Activated T-helper 1 cell treated with anti-CD3 and anti-CD28 coated beads, Interleukin-12 subunit alpha, Interleukin-12 subunit beta, Interleukin-2, Interleukin-4 antibody, amounts not matched to agents 30 ng/mL and 10 ng/mL and 1 ng/mL, durations not matched to agents 14 hours and 24 hours and 36 hours (primary cell): ENCODE results near the gene KIF3A. TPM values are rescaled to one million over a fixed set of nuclear protein-coding genes. Genes with fewer than 3 reads are reported as not detected.
"Not testable (repeated sequence)": the region's sequence is repeated elsewhere in the genome, so short reads cannot be mapped to it uniquely, and the experiment has no call there.

Source experiments
- DNase-seq: peaks from one replicate; pipeline ENCODE4 v3.0.0; 2021; ENCODE audit warnings: low spot score
- H3K27ac Mint-ChIP-seq: one replicate; pipeline ENCODE4 v1.8.0; 2021; ENCODE audit warnings: mild to moderate bottlenecking, mixed read lengths
- H3K27me3 Mint-ChIP-seq: one replicate; pipeline ENCODE4 v1.8.0; 2022; ENCODE audit warnings: mild to moderate bottlenecking, moderate library complexity, mixed read lengths; ENCODE audit not compliant: insufficient read depth
- H3K36me3 Mint-ChIP-seq: one replicate; pipeline ENCODE4 v1.8.0; 2021; ENCODE audit warnings: low read depth, mixed read lengths
- H3K4me1 Mint-ChIP-seq: one replicate; pipeline ENCODE4 v1.8.0; 2021; ENCODE audit warnings: low read depth, mixed read lengths
- H3K4me3 Mint-ChIP-seq: one replicate; pipeline ENCODE4 v1.8.0; 2021; ENCODE audit warnings: mild to moderate bottlenecking, moderate library complexity, mixed read lengths
- H3K9me3 Mint-ChIP-seq: one replicate; pipeline ENCODE4 v1.8.0; 2021; ENCODE audit warnings: mixed read lengths
- intact Hi-C: fragments of 100-400 bp; cut with micrococcal nuclease; formaldehyde crosslinking; loops from one replicate; pipeline ENCODE4 v1.15.1; 2024
- total RNA-seq: library from RNA; stranded (reverse); gene quantifications from 2 replicates; pipeline ENCODE4 v1.2.3, GENCODE V29; 2022

KIF3A gene
- total RNA-seq, 1 donor from 2014 or later, result 66.9 TPM

- no peaks in the 10 kb centered on the region for H3K9me3 Mint-ChIP-seq
- H3K36me3 Mint-ChIP-seq, result peaks cover 42% of the 10 kb centered on the region
- peaks cover 15% of the 10 kb centered on the region for H3K4me1 Mint-ChIP-seq
- no peak overlapping the region for H3K4me3 Mint-ChIP-seq
- no peak for DNase-seq
- intact Hi-C loops, result no loop called here
- H3K27me3 Mint-ChIP-seq, result no peaks in the 10 kb centered on the region
- H3K27ac Mint-ChIP-seq, result no peak overlapping the region
These were observed 18.6 kb downstream of the KIF3A start for GRCh38 chr5:132718544-132719312.

GRCh38 chr5:132714456-132715307 is 22.7 kb downstream of the KIF3A start:
- H3K27me3 Mint-ChIP-seq, result no peaks in the 10 kb centered on the region
- intact Hi-C loops, result loop anchor here (1.0 to 5.0 kb wide), 8 partner anchors 22 to 207 kb away; no protein-coding TSS in a partner anchor
- no peak for DNase-seq
- H3K27ac Mint-ChIP-seq, result no peak overlapping the region
- peak overlapping the region; percentile 43 for H3K4me3 Mint-ChIP-seq
- peaks cover 15% of the 10 kb centered on the region for H3K4me1 Mint-ChIP-seq
- peaks cover 37% of the 10 kb centered on the region for H3K36me3 Mint-ChIP-seq
- H3K9me3 Mint-ChIP-seq, result no peaks in the 10 kb centered on the region

- no peaks in the 10 kb centered on the region for H3K9me3 Mint-ChIP-seq
- peaks cover 34% of the 10 kb centered on the region for H3K36me3 Mint-ChIP-seq
- no peaks in the 10 kb centered on the region for H3K27me3 Mint-ChIP-seq
- H3K27ac Mint-ChIP-seq, result peak overlapping the region; percentile 52
- no peak overlapping the region for H3K4me3 Mint-ChIP-seq
- H3K4me1 Mint-ChIP-seq, result peaks cover 19% of the 10 kb centered on the region
- no peak for DNase-seq
- intact Hi-C loops, result no loop called here
These were observed 28.7 kb downstream of the KIF3A start for GRCh38 chr5:132708645-132709044.

GRCh38 chr5:132704875-132705274 is 32.5 kb downstream of the KIF3A start:
- Mint-ChIP-seq H3K27ac (no peak overlapping the region), H3K36me3 (peaks cover 49% of the 10 kb centered on the region), H3K9me3 (no peaks in the 10 kb centered on the region)

GRCh38 chr5:132695956-132696355 is 41.4 kb downstream of the KIF3A start:
- Mint-ChIP-seq H3K27ac (no peak overlapping the region), H3K4me1 (peaks cover 24% of the 10 kb centered on the region), H3K36me3 (peaks cover 45% of the 10 kb centered on the region), H3K27me3 (no peaks in the 10 kb centered on the region), H3K9me3 (no peaks in the 10 kb centered on the region), H3K4me3 (no peak overlapping the region)
- intact Hi-C loops, result no loop called here
- no peak for DNase-seq

More at GRCh38 chr5:132704875-132705274, 32.5 kb downstream of the KIF3A start:
- Mint-ChIP-seq H3K27me3 (no peaks in the 10 kb centered on the region), H3K4me1 (peaks cover 30% of the 10 kb centered on the region), H3K4me3 (no peak overlapping the region)
- no peak for DNase-seq
- intact Hi-C loops, result no loop called here

- Mint-ChIP-seq H3K27ac (no peak overlapping the region), H3K27me3 (no peaks in the 10 kb centered on the region), H3K4me1 (peaks cover 28% of the 10 kb centered on the region), H3K4me3 (no peak overlapping the region), H3K9me3 (no peaks in the 10 kb centered on the region), H3K36me3 (peaks cover 31% of the 10 kb centered on the region)
- no peak for DNase-seq
- intact Hi-C loops, result no loop called here
These were observed 44.7 kb downstream of the KIF3A start for GRCh38 chr5:132692632-132692967.

GRCh38 chr5:132691755-132692631 is 45.4 kb downstream of the KIF3A start:
- H3K27me3 Mint-ChIP-seq, DNase-seq, H3K9me3 Mint-ChIP-seq, intact Hi-C loops, H3K4me3 Mint-ChIP-seq: not testable (repeated sequence)
- peaks cover 28% of the 10 kb centered on the region for H3K4me1 Mint-ChIP-seq
- peak overlapping the region; percentile 55 for H3K27ac Mint-ChIP-seq
- H3K36me3 Mint-ChIP-seq, result peaks cover 27% of the 10 kb centered on the region

- DNase-seq, result no peak
- H3K36me3 Mint-ChIP-seq, result peaks cover 23% of the 10 kb centered on the region
These were observed 47.2 kb downstream of the KIF3A start for GRCh38 chr5:132690156-132690555.

GRCh38 chr5:132689513-132689912 is 47.8 kb downstream of the KIF3A start:
- H3K36me3 Mint-ChIP-seq, result peaks cover 24% of the 10 kb centered on the region
- no peak overlapping the region for H3K4me3 Mint-ChIP-seq
- H3K4me1 Mint-ChIP-seq, result peaks cover 38% of the 10 kb centered on the region
- intact Hi-C loops, result loop anchor here (2.0 kb wide), 1 partner anchor 49 kb away; no protein-coding TSS in a partner anchor
- H3K27me3 Mint-ChIP-seq, result no peaks in the 10 kb centered on the region
- peak overlapping the region; percentile 31 for H3K27ac Mint-ChIP-seq
- DNase-seq, result no peak
- H3K9me3 Mint-ChIP-seq, result no peaks in the 10 kb centered on the region

More at GRCh38 chr5:132690156-132690555, 47.2 kb downstream of the KIF3A start:
- H3K27me3 Mint-ChIP-seq, result no peaks in the 10 kb centered on the region
- peaks cover 32% of the 10 kb centered on the region for H3K4me1 Mint-ChIP-seq
- intact Hi-C loops, result no loop called here
- no peak overlapping the region for H3K4me3 Mint-ChIP-seq
- no peak overlapping the region for H3K27ac Mint-ChIP-seq
- H3K9me3 Mint-ChIP-seq, result no peaks in the 10 kb centered on the region

- peak overlapping the region; percentile 70 for H3K27ac Mint-ChIP-seq
- no peaks in the 10 kb centered on the region for H3K9me3 Mint-ChIP-seq
- peaks cover 24% of the 10 kb centered on the region for H3K36me3 Mint-ChIP-seq
- DNase-seq, result no peak
- no peaks in the 10 kb centered on the region for H3K27me3 Mint-ChIP-seq
- H3K4me1 Mint-ChIP-seq, result peaks cover 42% of the 10 kb centered on the region
- H3K4me3 Mint-ChIP-seq, result no peak overlapping the region
- intact Hi-C loops, result loop anchor here (1.0 to 2.0 kb wide), 3 partner anchors 14 to 48 kb away; no protein-coding TSS in a partner anchor
These were observed 48.6 kb downstream of the KIF3A start for GRCh38 chr5:132688536-132689339.

- intact Hi-C loops, result loop anchor here (1.0 to 2.0 kb wide), 3 partner anchors 14 to 47 kb away; no protein-coding TSS in a partner anchor
- no peaks in the 10 kb centered on the region for H3K27me3 Mint-ChIP-seq
- no peaks in the 10 kb centered on the region for H3K9me3 Mint-ChIP-seq
- peaks cover 22% of the 10 kb centered on the region for H3K36me3 Mint-ChIP-seq
- peaks cover 42% of the 10 kb centered on the region for H3K4me1 Mint-ChIP-seq
- H3K27ac Mint-ChIP-seq, result peak overlapping the region; percentile 57
- peak; percentile 52 for DNase-seq
- H3K4me3 Mint-ChIP-seq, result peak overlapping the region; percentile 1
These were observed 49.4 kb downstream of the KIF3A start for GRCh38 chr5:132687995-132688394.

GRCh38 chr5:132686193-132686592 is 51.2 kb downstream of the KIF3A start:
- no peak for DNase-seq
- intact Hi-C loops, result no loop called here
- no peaks in the 10 kb centered on the region for H3K27me3 Mint-ChIP-seq

More at GRCh38 chr5:132686193-132686592, 51.2 kb downstream of the KIF3A start:
- Mint-ChIP-seq H3K9me3 (no peaks in the 10 kb centered on the region), H3K36me3 (peaks cover 18% of the 10 kb centered on the region), H3K4me3 (no peak overlapping the region), H3K4me1 (peaks cover 34% of the 10 kb centered on the region), H3K27ac (peak overlapping the region; percentile 42)
